NOMO-1 treated with dmso at 0.1 percent for 144 hours (cell line): Measurements from ENCODE around the gene HTRA3.

Source experiments
- DNase-seq: peaks from one replicate; lab custom pipeline; 2025; ENCODE audit not compliant: unreplicated experiment; lab: John Stamatoyannopoulos, UW

The HTRA3 gene

DNA sequence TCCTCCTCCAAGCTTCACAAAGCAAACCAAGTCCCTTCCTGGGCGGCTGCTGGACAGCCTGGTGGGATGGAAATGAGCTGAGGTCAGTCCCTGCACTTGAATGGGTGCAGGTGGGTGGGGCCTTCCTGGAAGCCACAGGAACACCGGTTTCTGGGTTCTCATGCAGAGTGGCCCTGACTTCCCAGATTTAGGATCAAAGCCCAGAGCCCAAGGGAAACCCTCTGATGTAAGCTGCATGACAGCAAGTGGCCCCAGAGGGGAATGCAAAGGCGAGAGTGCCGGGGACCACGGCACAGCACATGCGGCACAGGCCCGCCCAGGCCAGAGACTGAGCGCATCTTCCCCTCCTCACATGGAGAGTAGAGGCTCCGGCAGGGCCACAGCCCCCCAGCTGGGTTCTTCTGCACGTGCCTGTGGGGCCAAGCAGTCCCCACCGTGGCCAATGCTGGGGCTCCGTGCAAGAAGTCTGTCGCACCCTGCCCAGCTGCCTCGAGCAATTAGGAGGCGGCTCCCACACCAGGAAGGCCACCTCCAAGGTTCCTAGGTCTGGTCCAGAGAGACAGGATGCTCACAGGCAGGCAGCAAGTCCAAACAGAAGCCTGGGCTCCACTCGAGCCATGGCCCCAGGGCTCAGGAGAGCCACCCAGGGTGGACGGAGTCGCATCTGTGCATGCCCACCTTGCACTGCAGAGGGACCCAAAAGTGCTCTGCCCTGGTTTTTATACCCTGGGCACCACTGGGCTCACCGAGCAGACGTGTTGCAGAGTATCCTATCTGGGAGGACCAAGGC, 83.0 kb downstream of the HTRA3 start:
- no peak for DNase-seq

DNA sequence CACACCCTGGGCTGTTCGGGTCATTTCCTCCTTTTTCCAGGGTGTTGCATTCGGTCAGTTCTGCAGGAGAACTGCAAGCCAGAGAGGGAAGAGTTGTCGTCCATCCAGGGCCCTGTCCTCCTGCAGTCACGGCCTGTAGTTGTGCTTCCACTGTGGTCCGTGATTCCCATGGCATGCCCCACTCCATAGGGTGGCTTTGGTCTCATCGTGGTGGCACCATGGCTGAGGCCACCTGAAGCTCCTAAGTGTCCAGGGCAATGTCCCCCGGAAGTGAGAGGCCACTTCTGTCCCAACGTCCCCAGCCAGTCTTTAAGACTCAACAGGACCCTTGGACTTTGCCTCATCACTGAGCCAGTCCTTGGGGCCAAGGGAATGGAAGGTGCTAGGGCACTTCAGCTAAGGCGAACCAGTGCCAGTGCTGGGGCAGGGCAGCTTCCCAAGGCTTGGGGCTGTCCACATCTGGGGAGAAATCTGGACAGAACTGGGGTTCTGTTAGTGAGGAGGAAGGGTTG, 83.7 kb downstream of the HTRA3 start:
- no peak for DNase-seq

DNA sequence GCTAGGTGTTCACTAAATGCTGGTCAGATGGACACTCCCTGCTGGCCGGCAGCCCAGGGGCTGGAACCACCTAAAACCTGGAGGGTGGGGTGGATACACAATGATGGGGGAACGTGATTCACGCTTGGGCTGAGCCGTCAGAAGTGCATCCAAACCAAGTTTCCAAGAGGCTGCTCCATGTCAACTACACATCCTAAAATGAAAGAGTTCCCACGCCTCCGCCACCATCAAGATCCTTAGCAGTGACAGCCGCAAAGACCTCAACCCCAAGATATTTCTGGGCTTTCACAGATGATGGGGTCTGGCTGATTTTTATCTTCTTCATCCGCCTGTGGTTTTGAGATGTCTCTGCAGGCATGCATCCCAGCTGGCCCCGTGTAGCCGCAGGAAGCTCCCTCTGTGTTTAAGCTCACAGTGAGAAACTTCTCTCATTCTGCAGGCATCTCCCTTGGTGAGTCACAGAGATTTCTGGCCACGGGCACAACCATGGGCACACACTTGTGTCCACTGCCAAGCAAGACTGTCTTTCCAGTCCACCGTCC, 84.4 kb downstream of the HTRA3 start:
- no peak for DNase-seq

DNA sequence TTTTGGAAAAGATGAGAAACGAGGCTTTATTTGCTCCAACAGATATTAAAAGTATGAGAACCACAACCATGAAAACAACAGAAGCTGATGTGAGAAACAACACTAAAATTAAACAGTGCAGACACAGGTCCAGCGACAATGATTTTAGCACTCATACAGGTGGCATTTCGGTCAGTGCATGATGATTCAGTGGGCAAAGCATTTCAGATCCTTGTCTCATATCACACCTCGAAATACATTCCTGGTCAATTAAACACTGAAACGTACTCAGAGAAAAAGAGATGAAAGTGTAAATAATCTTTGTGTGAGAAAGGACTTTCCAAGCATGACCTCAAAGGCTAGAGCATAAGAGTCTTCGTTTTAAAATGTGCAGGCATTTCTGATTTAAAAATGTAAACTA, 85.8 kb downstream of the HTRA3 start:
- no peak for DNase-seq

DNA sequence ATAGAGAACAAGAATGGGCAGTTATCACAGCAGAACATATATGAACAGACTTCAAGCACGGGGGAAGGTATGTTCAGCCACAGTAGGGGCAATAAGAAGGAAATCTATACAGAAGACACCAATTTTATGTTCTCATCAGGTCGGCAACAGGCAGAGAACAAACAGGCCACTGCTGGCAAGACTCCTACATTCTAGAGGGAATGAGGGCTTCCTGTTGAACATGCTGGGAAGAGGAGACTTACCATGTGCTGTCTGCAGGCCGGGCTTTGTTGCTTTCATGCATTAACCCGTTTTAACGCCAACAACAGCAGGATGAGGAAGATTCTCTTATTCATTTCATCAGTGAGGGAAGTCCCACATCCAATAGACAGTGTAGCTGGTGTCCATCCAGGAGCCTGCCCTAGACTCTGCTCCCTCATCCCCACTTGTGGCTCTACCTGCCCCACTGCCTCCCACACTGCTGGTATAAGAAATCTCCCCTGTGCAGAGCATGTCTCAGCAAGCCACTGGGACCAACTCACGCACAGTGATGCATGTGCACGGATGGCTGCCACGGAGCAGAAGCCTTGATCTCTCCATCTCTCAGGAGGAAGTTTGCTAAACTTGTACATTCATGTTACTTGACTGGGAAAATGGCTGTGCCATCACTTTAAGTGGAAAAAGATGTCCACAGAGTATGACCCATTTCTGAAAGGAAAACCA, 86.5 kb downstream of the HTRA3 start:
- no peak for DNase-seq
